ENCODE data around the gene SEL1L2. TPM values are rescaled to one million over a fixed set of nuclear protein-coding genes. Genes with fewer than 3 reads are reported as not detected.

The SEL1L2 gene
- total RNA-seq, 2 experiments from 2014 or later, result not detected

GRCh38 chr20:13858871-13859270, 131.5 kb downstream of the SEL1L2 start:
- intact Hi-C loops (cut with micrococcal nuclease), result no loop called here
- Mint-ChIP-seq H3K27ac (no peak overlapping the region), H3K27me3 (peaks cover 6% of the 10 kb centered on the region), H3K9me3 (no peaks in the 10 kb centered on the region), H3K4me3 (no peak overlapping the region), H3K36me3 (ENCODE audit: low read depth) (no peaks in the 10 kb centered on the region), H3K4me1 (ENCODE audit: low read depth) (no peaks in the 10 kb centered on the region)
- ChIA-PET CTCF (no interaction called here), POLR2A (no interaction called here)
- DNase-seq (no peak), ATAC-seq (no peak)
- no peak for TF ChIP-seq CTCF (IDR thresholded peaks at IDR 0.05)

- no peak for ATAC-seq
These were observed 132.0 kb downstream of the SEL1L2 start for GRCh38 chr20:13858439-13858838.

GRCh38 chr20:13857961-13858360, 132.5 kb downstream of the SEL1L2 start:
- intact Hi-C loops (cut with micrococcal nuclease), result no loop called here
- peaks cover 6% of the 10 kb centered on the region for H3K27me3 Mint-ChIP-seq
- ChIA-PET POLR2A (no interaction called here), CTCF (no interaction called here)
- H3K27ac Mint-ChIP-seq, result no peak overlapping the region
- H3K36me3 Mint-ChIP-seq (ENCODE audit: low read depth), result no peaks in the 10 kb centered on the region
- DNase-seq, result no peak
- no peaks in the 10 kb centered on the region for H3K9me3 Mint-ChIP-seq
- no peaks in the 10 kb centered on the region for H3K4me1 Mint-ChIP-seq (ENCODE audit: low read depth)
- H3K4me3 Mint-ChIP-seq, result no peak overlapping the region
- no peak for TF ChIP-seq CTCF (IDR thresholded peaks at IDR 0.05)
- no peak for ATAC-seq

More at GRCh38 chr20:13858439-13858838, 132.0 kb downstream of the SEL1L2 start:
- Mint-ChIP-seq H3K4me1 (ENCODE audit: low read depth) (no peaks in the 10 kb centered on the region), H3K4me3 (no peak overlapping the region), H3K36me3 (ENCODE audit: low read depth) (no peaks in the 10 kb centered on the region), H3K27ac (no peak overlapping the region), H3K27me3 (peaks cover 6% of the 10 kb centered on the region), H3K9me3 (no peaks in the 10 kb centered on the region)
- TF ChIP-seq CTCF (IDR thresholded peaks at IDR 0.05), result no peak
- intact Hi-C loops (cut with micrococcal nuclease), result no loop called here
- ChIA-PET POLR2A (no interaction called here), CTCF (no interaction called here)
- no peak for DNase-seq

- Mint-ChIP-seq H3K36me3 (ENCODE audit: low read depth) (no peaks in the 10 kb centered on the region), H3K27me3 (peaks cover 6% of the 10 kb centered on the region), H3K4me1 (ENCODE audit: low read depth) (no peaks in the 10 kb centered on the region), H3K27ac (no peak overlapping the region), H3K9me3 (no peaks in the 10 kb centered on the region), H3K4me3 (no peak overlapping the region)
- TF ChIP-seq CTCF (IDR thresholded peaks at IDR 0.05), result no peak
- ChIA-PET POLR2A (no interaction called here), CTCF (interaction anchor here (1.9 kb wide), 1 partner anchor 39 kb away, joined by 4 read pairs; no protein-coding TSS in a partner anchor)
- DNase-seq (no peak), ATAC-seq (no peak)
- intact Hi-C loops (cut with micrococcal nuclease), result no loop called here
These were observed 133.1 kb downstream of the SEL1L2 start for GRCh38 chr20:13857304-13857703.

GRCh38 chr20:13856354-13856753, 134.1 kb downstream of the SEL1L2 start:
- no peak overlapping the region for H3K27ac Mint-ChIP-seq
- H3K4me1 Mint-ChIP-seq (ENCODE audit: low read depth), result no peaks in the 10 kb centered on the region
- intact Hi-C loops (cut with micrococcal nuclease), result no loop called here
- TF ChIP-seq CTCF (IDR thresholded peaks at IDR 0.05), result no peak
- peaks cover 5% of the 10 kb centered on the region for H3K27me3 Mint-ChIP-seq
- no peak for DNase-seq
- CTCF ChIA-PET, result interaction anchor here (1.9 kb wide), 1 partner anchor 38 kb away, joined by 4 read pairs; no protein-coding TSS in a partner anchor
- H3K36me3 Mint-ChIP-seq (ENCODE audit: low read depth), result no peaks in the 10 kb centered on the region
- no peak for ATAC-seq
- POLR2A ChIA-PET, result no interaction called here
- no peaks in the 10 kb centered on the region for H3K9me3 Mint-ChIP-seq
- no peak overlapping the region for H3K4me3 Mint-ChIP-seq

Data from activated CD8-positive, alpha-beta T cell treated with anti-CD3 and anti-CD28 coated beads for 36 hours (primary cell).